ENCODE results near the gene ACBD4.

ACBD4 gene

DNA sequence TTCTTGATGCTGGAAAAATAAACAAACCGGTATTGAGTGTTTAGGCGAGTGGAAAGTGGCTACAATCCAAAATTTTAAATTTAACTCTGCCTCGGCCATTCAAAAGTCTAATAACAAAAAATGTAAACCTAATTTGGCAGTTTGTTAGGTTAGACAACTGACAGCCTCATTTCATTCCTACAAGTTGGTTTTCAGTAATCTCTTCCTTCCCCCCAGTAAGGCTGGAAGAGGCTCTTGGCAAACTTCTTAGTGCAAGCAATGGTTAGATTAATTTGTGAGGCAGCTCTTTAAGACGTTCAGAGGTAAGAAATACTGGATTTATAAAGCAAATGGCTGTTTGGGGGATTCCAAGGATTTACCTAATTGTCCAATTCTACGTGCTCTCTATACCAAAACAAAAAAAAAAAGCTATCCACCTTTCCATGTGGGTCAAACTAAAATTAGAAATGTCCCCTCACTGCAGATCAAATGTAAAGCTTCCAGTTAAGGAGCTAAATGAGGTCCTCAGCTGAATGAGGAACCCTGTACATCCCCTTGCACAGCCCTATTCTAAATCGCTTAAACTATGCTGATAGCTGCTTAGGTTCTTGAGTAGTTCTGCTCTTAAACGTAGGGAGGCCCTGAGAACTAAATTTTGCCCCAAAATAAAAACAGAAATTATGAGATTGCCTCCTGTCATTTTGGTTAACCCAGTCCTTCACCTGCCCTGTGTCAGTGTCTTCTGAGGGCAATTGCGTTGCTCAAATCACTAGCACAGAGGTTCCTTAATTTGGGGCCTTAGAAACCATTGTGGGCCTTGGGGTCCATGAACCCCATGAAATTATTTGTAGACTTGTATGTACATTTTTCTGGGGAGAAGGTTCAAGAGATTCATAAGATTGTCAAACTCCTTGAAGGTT lies 15.7 kb downstream of the ACBD4 start:
- no peak overlapping the region for H3K23ac ChIP-seq (ENCODE audit: low read depth, low read length, poor library complexity)
- no peak overlapping the region for H2BK5ac ChIP-seq (ENCODE audit: low read length)
- no peak overlapping the region for H2BK120ac ChIP-seq (ENCODE audit: low read depth, low read length)
- H3K14ac ChIP-seq (ENCODE audit: low read length) = no peak overlapping the region
- peak overlapping the region in 1 of 2 donors; percentile 98 for H3K4me3 ChIP-seq (ENCODE audit: low read length in 2 of 2)
- no peaks in the 10 kb centered on the region for H3K9me3 ChIP-seq (replicated peaks in 1 of 2; ENCODE audit: control insufficient read depth in 2 of 2, insufficient read depth in 1 of 2, low read depth in 1 of 2, low read length in 2 of 2)
- no peak overlapping the region for H3K4me2 ChIP-seq (ENCODE audit: insufficient read depth, low read length, poor library complexity, severe bottlenecking)
- no peak overlapping the region for H4K91ac ChIP-seq (ENCODE audit: low read depth, low read length, poor library complexity)
- no peak overlapping the region for H3K27ac ChIP-seq (replicated peaks; ENCODE audit: low read length)
- peaks cover 3 to 12% of the 10 kb centered on the region in 2 donors for H3K4me1 ChIP-seq (ENCODE audit: control insufficient read depth in 2 of 2, insufficient read depth in 1 of 2, low read depth in 1 of 2, low read length in 2 of 2)
- H3K27me3 ChIP-seq (ENCODE audit: control insufficient read depth in 3 of 3, insufficient read depth in 3 of 3, low read depth in 1 of 3, low read length in 3 of 3) = no peaks in the 10 kb centered on the region
- no peak overlapping the region for H3K18ac ChIP-seq (ENCODE audit: low read length)
- no peak overlapping the region for H2AK5ac ChIP-seq (ENCODE audit: low read depth, low read length)
- H4K8ac ChIP-seq (ENCODE audit: low read depth, low read length) = no peak overlapping the region
- no peak overlapping the region for H2BK15ac ChIP-seq (ENCODE audit: low read length)
- H3K79me1 ChIP-seq (ENCODE audit: low read depth, low read length) = peaks cover 7% of the 10 kb centered on the region
- peaks cover 0 to 4% of the 10 kb centered on the region in 2 donors for H3K36me3 ChIP-seq (replicated peaks in 1 of 2; ENCODE audit: control insufficient read depth in 2 of 2, insufficient read depth in 2 of 2, low read length in 2 of 2)
- no peak for DNase-seq (ENCODE audit: low spot score)
- no CpG with 5 or more reads among the region's 8 CpGs for WGBS, 2 donors (ENCODE audit: extremely low coverage in 2 of 2, insufficient read length in 2 of 2, insufficient replicate concordance in 1 of 2)
- no peak overlapping the region for H2BK12ac ChIP-seq (ENCODE audit: low read length)
- H3K9ac ChIP-seq (ENCODE audit: low read depth, low read length, poor library complexity) = no peak overlapping the region
- H3K4ac ChIP-seq (ENCODE audit: low read length) = no peak overlapping the region
- H2AFZ ChIP-seq (ENCODE audit: low read length) = no peak overlapping the region

DNA sequence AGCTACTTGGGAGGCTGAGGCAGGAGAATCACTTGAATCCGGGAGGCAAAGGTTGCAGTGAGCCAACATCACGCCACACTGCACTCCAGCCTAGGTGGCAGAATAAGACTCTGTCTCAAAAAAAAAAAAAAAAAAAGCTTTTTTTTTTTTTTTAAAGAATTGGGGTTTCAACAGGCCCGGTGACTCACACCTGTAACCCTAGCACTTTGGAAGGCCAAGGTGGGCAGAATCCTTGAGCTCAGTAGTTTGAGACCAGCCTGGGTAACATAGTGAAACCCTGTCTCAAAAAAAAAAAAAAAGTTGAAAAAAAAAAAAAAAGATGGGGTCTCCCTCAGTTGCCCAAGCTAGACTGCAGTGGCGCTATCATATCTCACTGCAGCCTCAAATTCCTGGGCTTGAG lies 19.5 kb downstream of the ACBD4 start:
- H3K4me3 ChIP-seq (ENCODE audit: low read length in 2 of 2) = no peak overlapping the region
- H2AFZ ChIP-seq (ENCODE audit: low read length) = no peak overlapping the region

DNA sequence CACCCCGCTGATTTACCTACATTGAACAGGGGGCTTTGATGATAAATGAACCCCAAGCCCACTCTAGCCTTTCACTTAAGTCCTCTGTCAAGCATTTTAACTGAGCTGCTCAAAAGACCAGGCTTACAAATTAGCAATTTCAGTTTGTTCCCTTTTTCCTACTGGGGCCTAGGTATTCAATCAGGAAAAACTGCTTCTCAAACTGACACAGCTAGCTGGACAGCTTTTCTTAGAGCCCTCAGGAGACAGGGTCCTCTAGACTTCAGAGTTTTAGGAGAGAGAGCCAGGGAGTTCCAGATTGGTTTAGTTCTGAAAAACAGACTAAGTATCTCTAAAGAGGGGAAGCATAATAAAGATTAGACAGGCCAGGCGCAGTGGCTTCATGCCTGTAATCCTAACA lies 20.0 kb downstream of the ACBD4 start:
- H3K27me3 ChIP-seq (ENCODE audit: control insufficient read depth in 3 of 3, insufficient read depth in 3 of 3, low read depth in 1 of 3, low read length in 3 of 3) = no peaks in the 10 kb centered on the region
- no peak overlapping the region for H2BK120ac ChIP-seq (ENCODE audit: low read depth, low read length)
- no peak overlapping the region for H2BK12ac ChIP-seq (ENCODE audit: low read length)
- H3K4ac ChIP-seq (ENCODE audit: low read length) = no peak overlapping the region
- H3K9me3 ChIP-seq (replicated peaks in 1 of 2; ENCODE audit: control insufficient read depth in 2 of 2, insufficient read depth in 1 of 2, low read depth in 1 of 2, low read length in 2 of 2) = no peaks in the 10 kb centered on the region
- peaks cover 2% of the 10 kb centered on the region for H3K79me1 ChIP-seq (ENCODE audit: low read depth, low read length)
- H2AK5ac ChIP-seq (ENCODE audit: low read depth, low read length) = no peak overlapping the region
- no peak overlapping the region for H2BK5ac ChIP-seq (ENCODE audit: low read length)
- H3K4me1 ChIP-seq (ENCODE audit: control insufficient read depth in 2 of 2, insufficient read depth in 1 of 2, low read depth in 1 of 2, low read length in 2 of 2) = peaks cover 1 to 11% of the 10 kb centered on the region in 2 donors
- H3K23ac ChIP-seq (ENCODE audit: low read depth, low read length, poor library complexity) = no peak overlapping the region
- H2AFZ ChIP-seq (ENCODE audit: low read length) = no peak overlapping the region
- H4K91ac ChIP-seq (ENCODE audit: low read depth, low read length, poor library complexity) = no peak overlapping the region
- no peak overlapping the region for H3K9ac ChIP-seq (ENCODE audit: low read depth, low read length, poor library complexity)
- H3K36me3 ChIP-seq (replicated peaks in 1 of 2; ENCODE audit: control insufficient read depth in 2 of 2, insufficient read depth in 2 of 2, low read length in 2 of 2) = peaks cover 0 to 16% of the 10 kb centered on the region in 2 donors
- DNase-seq (ENCODE audit: low spot score) = no peak
- no CpG with 5 or more reads among the region's 2 CpGs for WGBS, 2 donors (ENCODE audit: extremely low coverage in 2 of 2, insufficient read length in 2 of 2, insufficient replicate concordance in 1 of 2)
- H2BK15ac ChIP-seq (ENCODE audit: low read length) = no peak overlapping the region
- H3K4me2 ChIP-seq (ENCODE audit: insufficient read depth, low read length, poor library complexity, severe bottlenecking) = no peak overlapping the region
- H3K18ac ChIP-seq (ENCODE audit: low read length) = no peak overlapping the region
- no peak overlapping the region for H3K14ac ChIP-seq (ENCODE audit: low read length)
- H3K27ac ChIP-seq (replicated peaks; ENCODE audit: low read length) = no peak overlapping the region
- H4K8ac ChIP-seq (ENCODE audit: low read depth, low read length) = no peak overlapping the region
- H3K4me3 ChIP-seq (ENCODE audit: low read length in 2 of 2) = no peak overlapping the region

More for the DNA sequence above, 19.5 kb downstream of the ACBD4 start:
- no peak for DNase-seq (ENCODE audit: low spot score)
- no peak overlapping the region for H2BK120ac ChIP-seq (ENCODE audit: low read depth, low read length)
- H3K4me2 ChIP-seq (ENCODE audit: insufficient read depth, low read length, poor library complexity, severe bottlenecking) = no peak overlapping the region
- H3K79me1 ChIP-seq (ENCODE audit: low read depth, low read length) = peaks cover 2% of the 10 kb centered on the region
- H2BK12ac ChIP-seq (ENCODE audit: low read length) = no peak overlapping the region
- no peak overlapping the region for H3K18ac ChIP-seq (ENCODE audit: low read length)
- no peak overlapping the region for H4K91ac ChIP-seq (ENCODE audit: low read depth, low read length, poor library complexity)
- no peak overlapping the region for H3K23ac ChIP-seq (ENCODE audit: low read depth, low read length, poor library complexity)
- H2BK5ac ChIP-seq (ENCODE audit: low read length) = no peak overlapping the region
- H3K9ac ChIP-seq (ENCODE audit: low read depth, low read length, poor library complexity) = no peak overlapping the region
- WGBS, 2 donors (ENCODE audit: extremely low coverage in 2 of 2, insufficient read length in 2 of 2, insufficient replicate concordance in 1 of 2) = no CpG with 5 or more reads among the region's 4 CpGs
- no peak overlapping the region for H3K27ac ChIP-seq (replicated peaks; ENCODE audit: low read length)
- no peak overlapping the region for H2AK5ac ChIP-seq (ENCODE audit: low read depth, low read length)
- H3K9me3 ChIP-seq (replicated peaks in 1 of 2; ENCODE audit: control insufficient read depth in 2 of 2, insufficient read depth in 1 of 2, low read depth in 1 of 2, low read length in 2 of 2) = no peaks in the 10 kb centered on the region
- no peak overlapping the region for H3K14ac ChIP-seq (ENCODE audit: low read length)
- H3K4me1 ChIP-seq (ENCODE audit: control insufficient read depth in 2 of 2, insufficient read depth in 1 of 2, low read depth in 1 of 2, low read length in 2 of 2) = peaks cover 1 to 11% of the 10 kb centered on the region in 2 donors
- H4K8ac ChIP-seq (ENCODE audit: low read depth, low read length) = no peak overlapping the region
- H3K36me3 ChIP-seq (replicated peaks in 1 of 2; ENCODE audit: control insufficient read depth in 2 of 2, insufficient read depth in 2 of 2, low read length in 2 of 2) = peaks cover 0 to 18% of the 10 kb centered on the region in 2 donors
- H3K27me3 ChIP-seq (ENCODE audit: control insufficient read depth in 3 of 3, insufficient read depth in 3 of 3, low read depth in 1 of 3, low read length in 3 of 3) = no peaks in the 10 kb centered on the region
- H3K4ac ChIP-seq (ENCODE audit: low read length) = no peak overlapping the region
- no peak overlapping the region for H2BK15ac ChIP-seq (ENCODE audit: low read length)

DNA sequence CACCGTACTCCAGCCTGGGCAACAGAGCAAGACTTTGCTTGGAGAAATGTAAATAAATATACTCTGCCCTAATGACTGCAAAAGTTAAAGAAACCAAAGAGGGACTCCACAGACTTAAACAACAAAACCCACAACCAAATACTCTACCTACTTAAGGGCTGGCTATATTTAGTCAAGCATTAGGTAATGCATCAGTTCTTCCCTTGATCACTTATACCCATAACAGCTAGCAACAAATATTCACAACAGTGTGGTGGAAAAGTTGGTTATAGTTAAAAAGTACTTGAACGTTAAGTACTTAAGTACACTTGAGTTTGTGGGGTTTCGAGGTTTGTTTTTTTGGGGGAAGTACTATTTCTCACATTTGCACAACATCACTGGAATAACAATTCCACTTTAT lies 20.8 kb downstream of the ACBD4 start:
- Histone ChIP-seq H2BK15ac (ENCODE audit: low read length) (no peak overlapping the region), H2BK120ac (ENCODE audit: low read depth, low read length) (no peak overlapping the region), H4K91ac (ENCODE audit: low read depth, low read length, poor library complexity) (no peak overlapping the region), H2AFZ (ENCODE audit: low read length) (no peak overlapping the region), H3K4me2 (ENCODE audit: insufficient read depth, low read length, poor library complexity, severe bottlenecking) (no peak overlapping the region), H3K36me3 (replicated peaks in 1 of 2; ENCODE audit: control insufficient read depth in 2 of 2, insufficient read depth in 2 of 2, low read length in 2 of 2) (peaks cover 0 to 15% of the 10 kb centered on the region in 2 donors), H3K23ac (ENCODE audit: low read depth, low read length, poor library complexity) (no peak overlapping the region), H3K9me3 (replicated peaks in 1 of 2; ENCODE audit: control insufficient read depth in 2 of 2, insufficient read depth in 1 of 2, low read depth in 1 of 2, low read length in 2 of 2) (no peaks in the 10 kb centered on the region), H3K9ac (ENCODE audit: low read depth, low read length, poor library complexity) (no peak overlapping the region), H3K18ac (ENCODE audit: low read length) (no peak overlapping the region), H2BK12ac (ENCODE audit: low read length) (no peak overlapping the region), H3K27me3 (ENCODE audit: control insufficient read depth in 3 of 3, insufficient read depth in 3 of 3, low read depth in 1 of 3, low read length in 3 of 3) (no peaks in the 10 kb centered on the region), H4K8ac (ENCODE audit: low read depth, low read length) (no peak overlapping the region), H3K14ac (ENCODE audit: low read length) (no peak overlapping the region), H2BK5ac (ENCODE audit: low read length) (no peak overlapping the region), H3K4me1 (ENCODE audit: control insufficient read depth in 2 of 2, insufficient read depth in 1 of 2, low read depth in 1 of 2, low read length in 2 of 2) (peaks cover 1 to 6% of the 10 kb centered on the region in 2 donors), H3K4ac (ENCODE audit: low read length) (no peak overlapping the region), H2AK5ac (ENCODE audit: low read depth, low read length) (no peak overlapping the region), H3K27ac (replicated peaks; ENCODE audit: low read length) (no peak overlapping the region), H3K4me3 (ENCODE audit: low read length in 2 of 2) (no peak overlapping the region), H3K79me1 (ENCODE audit: low read depth, low read length) (peaks cover 2% of the 10 kb centered on the region)
- WGBS, 2 donors (ENCODE audit: extremely low coverage in 2 of 2, insufficient read length in 2 of 2, insufficient replicate concordance in 1 of 2) = no CpG with 5 or more reads among the region's 3 CpGs
- no peak for DNase-seq (ENCODE audit: low spot score)
